Endothelial cell (in vitro differentiated cells): ENCODE data around the gene ETFRF1. TPM values are rescaled to one million over a fixed set of nuclear protein-coding genes. Genes with fewer than 3 reads are reported as not detected.

ENCODE experiments used
- DNase-seq: peaks from one replicate; pipeline ENCODE4 v3.0.0; 2021; ENCODE audit warnings: low spot score
- H3K27ac Mint-ChIP-seq: one replicate; pipeline ENCODE4 v1.8.0; 2021; ENCODE audit warnings: mixed read lengths, inconsistent platforms; ENCODE audit not compliant: unreplicated experiment
- H3K27me3 Mint-ChIP-seq: one replicate; pipeline ENCODE4 v1.8.0; 2021; ENCODE audit warnings: mild to moderate bottlenecking, moderate library complexity, mixed read lengths, inconsistent platforms; ENCODE audit not compliant: unreplicated experiment
- H3K36me3 Mint-ChIP-seq: one replicate; pipeline ENCODE4 v1.8.0; 2021; ENCODE audit warnings: mild to moderate bottlenecking, low read depth, mixed read lengths, inconsistent platforms; ENCODE audit not compliant: unreplicated experiment
- H3K4me1 Mint-ChIP-seq: one replicate; pipeline ENCODE4 v1.8.0; 2021; ENCODE audit warnings: mild to moderate bottlenecking, mixed read lengths, inconsistent platforms; ENCODE audit not compliant: unreplicated experiment
- H3K4me3 Mint-ChIP-seq: one replicate; pipeline ENCODE4 v1.8.0; 2021; ENCODE audit warnings: mild to moderate bottlenecking, mixed read lengths, inconsistent platforms; ENCODE audit not compliant: unreplicated experiment
- H3K9me3 Mint-ChIP-seq: one replicate; pipeline ENCODE4 v1.8.0; 2021; ENCODE audit warnings: mixed read lengths, inconsistent platforms; ENCODE audit not compliant: unreplicated experiment
- total RNA-seq: library from RNA; stranded (reverse); fragmentation: NEBNext Ultra II Directional; extraction: Animal tissue kit (Norgen Biotek cat#: 25700); gene quantifications from one replicate; pipeline ENCODE4 v1.2.1, GENCODE V29; 2021; ENCODE audit not compliant: unreplicated experiment
- TF ChIP-seq, protein P1 (sequence below): fragments of 200-600 bp; sonication (generic); IDR thresholded peaks from one replicate; pipeline ENCODE4 v1.5.0; 2021; ENCODE audit warnings: antibody characterized with exemption; ENCODE audit not compliant: unreplicated experiment

Gene ETFRF1
- total RNA-seq, 1 donor from 2014 or later = 10.1 TPM

DNA sequence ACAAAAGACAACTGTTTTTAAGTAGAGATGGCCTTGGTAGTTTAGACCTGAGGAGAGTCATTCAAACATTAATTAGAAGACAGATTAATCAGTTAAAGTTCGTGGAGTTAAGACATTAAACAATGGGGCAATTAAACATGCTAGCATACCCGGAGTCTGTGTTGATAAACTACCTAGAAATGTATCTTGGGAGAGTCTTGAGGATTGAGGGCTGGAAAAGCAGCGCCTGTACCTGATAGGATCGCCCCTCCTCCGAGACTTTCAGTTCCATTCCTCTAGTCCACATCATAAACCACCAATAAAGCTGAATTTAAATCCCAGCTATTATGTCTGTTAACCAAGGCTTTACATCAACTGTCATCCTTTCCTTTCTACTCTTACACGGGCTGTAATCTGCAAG, 56.7 kb downstream of the ETFRF1 start:
- Mint-ChIP-seq H3K36me3 (peaks cover 3% of the 10 kb centered on the region), H3K4me3 (peak overlapping the region; percentile 90), H3K4me1 (peaks cover 18% of the 10 kb centered on the region), H3K9me3 (no peaks in the 10 kb centered on the region), H3K27me3 (peaks cover 17% of the 10 kb centered on the region), H3K27ac (peak overlapping the region; percentile 84)
- TF ChIP-seq, protein P1, sequence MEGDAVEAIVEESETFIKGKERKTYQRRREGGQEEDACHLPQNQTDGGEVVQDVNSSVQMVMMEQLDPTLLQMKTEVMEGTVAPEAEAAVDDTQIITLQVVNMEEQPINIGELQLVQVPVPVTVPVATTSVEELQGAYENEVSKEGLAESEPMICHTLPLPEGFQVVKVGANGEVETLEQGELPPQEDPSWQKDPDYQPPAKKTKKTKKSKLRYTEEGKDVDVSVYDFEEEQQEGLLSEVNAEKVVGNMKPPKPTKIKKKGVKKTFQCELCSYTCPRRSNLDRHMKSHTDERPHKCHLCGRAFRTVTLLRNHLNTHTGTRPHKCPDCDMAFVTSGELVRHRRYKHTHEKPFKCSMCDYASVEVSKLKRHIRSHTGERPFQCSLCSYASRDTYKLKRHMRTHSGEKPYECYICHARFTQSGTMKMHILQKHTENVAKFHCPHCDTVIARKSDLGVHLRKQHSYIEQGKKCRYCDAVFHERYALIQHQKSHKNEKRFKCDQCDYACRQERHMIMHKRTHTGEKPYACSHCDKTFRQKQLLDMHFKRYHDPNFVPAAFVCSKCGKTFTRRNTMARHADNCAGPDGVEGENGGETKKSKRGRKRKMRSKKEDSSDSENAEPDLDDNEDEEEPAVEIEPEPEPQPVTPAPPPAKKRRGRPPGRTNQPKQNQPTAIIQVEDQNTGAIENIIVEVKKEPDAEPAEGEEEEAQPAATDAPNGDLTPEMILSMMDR = no peak
- no peak for DNase-seq

GRCh38 chr12:25252946-25253345, 57.9 kb downstream of the ETFRF1 start:
- Mint-ChIP-seq H3K4me3 (no peak overlapping the region), H3K36me3 (no peaks in the 10 kb centered on the region), H3K27me3 (peaks cover 17% of the 10 kb centered on the region), H3K27ac (no peak overlapping the region), H3K4me1 (peaks cover 13% of the 10 kb centered on the region), H3K9me3 (no peaks in the 10 kb centered on the region)
- TF ChIP-seq, protein P1 = no peak
- no peak for DNase-seq

DNA sequence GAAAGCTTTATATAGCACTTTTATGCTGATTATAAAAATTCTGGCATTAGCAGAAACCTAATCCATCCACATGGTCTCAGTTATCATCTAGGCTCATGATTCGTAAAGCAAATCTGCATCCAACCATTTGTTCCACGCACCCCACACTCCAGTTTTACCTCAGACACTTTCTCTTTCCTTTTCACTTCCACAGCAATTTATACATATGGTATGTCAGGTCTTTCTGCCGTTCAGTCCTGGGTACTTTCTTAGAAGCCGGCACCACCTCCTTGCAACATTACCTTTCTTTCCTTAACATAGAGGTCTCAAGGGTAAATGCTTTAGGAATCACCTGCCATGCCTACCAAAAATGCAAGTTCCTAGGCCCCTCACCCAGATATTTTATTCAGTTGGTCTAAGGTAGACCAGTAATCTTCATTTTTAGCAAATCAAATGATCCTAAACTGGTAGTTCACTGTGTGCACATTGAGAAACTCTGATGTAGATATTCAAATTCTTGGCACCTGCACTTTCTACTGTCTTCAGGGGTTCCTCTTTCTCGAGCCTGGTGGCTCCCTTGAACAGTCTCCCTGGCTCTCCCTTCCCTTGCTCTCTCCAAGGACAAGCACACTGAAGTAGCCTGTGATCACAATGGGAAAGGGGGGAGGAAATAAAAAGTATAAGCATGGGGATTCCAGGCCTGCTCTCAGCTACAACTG, 58.5 kb downstream of the ETFRF1 start:
- no peak for DNase-seq
- no peak overlapping the region for H3K27ac Mint-ChIP-seq
- H3K36me3 Mint-ChIP-seq = no peaks in the 10 kb centered on the region
- H3K27me3 Mint-ChIP-seq = peaks cover 17% of the 10 kb centered on the region
- peaks cover 13% of the 10 kb centered on the region for H3K4me1 Mint-ChIP-seq
- H3K4me3 Mint-ChIP-seq = no peak overlapping the region
- TF ChIP-seq, protein P1 = no peak
- no peaks in the 10 kb centered on the region for H3K9me3 Mint-ChIP-seq

- H3K27ac Mint-ChIP-seq = no peak overlapping the region
These were observed 59.3 kb downstream of the ETFRF1 start for GRCh38 chr12:25254271-25254880.

More at GRCh38 chr12:25254271-25254880, 59.3 kb downstream of the ETFRF1 start:
- Mint-ChIP-seq H3K4me1 (peaks cover 13% of the 10 kb centered on the region), H3K36me3 (no peaks in the 10 kb centered on the region), H3K27me3 (peaks cover 17% of the 10 kb centered on the region), H3K9me3 (no peaks in the 10 kb centered on the region), H3K4me3 (no peak overlapping the region)
- DNase-seq = no peak
- TF ChIP-seq, protein P1 = no peak

Other genes starting within 250 kb of the ETFRF1 start
- 110 TPM for gene BCAT1, start 246.1 kb upstream of the ETFRF1 start, total RNA-seq
- gene DNAI7, start 77 bp upstream of the ETFRF1 start, total RNA-seq = 0.33 TPM
- gene KRAS, start 55.7 kb downstream of the ETFRF1 start, total RNA-seq = 54.2 TPM